Fibroblast of lung (primary cell): Measurements from ENCODE around the gene LILRA6.

Experiments used
- CTCF ChIP-seq, 2 donors: IDR thresholded peaks in 1 of 2; conservative IDR thresholded peaks in 1 of 2; 1 replicate in 1 of 2; 2 replicates in 1 of 2; pipeline ENCODE4 v1.5.1; 2011 to 2012; ENCODE audit warnings: low read length in 2 of 2, control low read depth in 1 of 2, inconsistent platforms in 1 of 2, low read depth in 1 of 2, mild to moderate bottlenecking in 1 of 2
- EZH2 ChIP-seq: IDR thresholded peaks from 2 replicates; pipeline ENCODE4 v1.5.1; 2012; ENCODE audit warnings: low read length, control low read depth, mild to moderate bottlenecking; ENCODE audit errors: missing control alignments

GRCh38 chr19:54203151-54203611 lies 39.4 kb downstream of the LILRA6 start:
- TF ChIP-seq CTCF (conservative IDR thresholded peaks at IDR 0.05 in 1 of 2, IDR thresholded peaks at IDR 0.05 in 1 of 2; ENCODE audit: low read depth in 1 of 2, low read length in 2 of 2) (no peak), EZH2 (no peak)
